ENCODE measurements around the gene CCDC88A. TPM values are rescaled to one million over a fixed set of nuclear protein-coding genes. Genes with fewer than 3 reads are reported as not detected.
"Not testable (repeated sequence)": the region's sequence is repeated elsewhere in the genome, so short reads cannot be mapped to it uniquely, and the experiment has no call there.

Gene CCDC88A
- total RNA-seq, 3 donors from 2014 or later: 7.0 to 29.7 (median 14.4) TPM

- Histone ChIP-seq H3K4me3 (no peak overlapping the region), H3K9me3 (no peaks in the 10 kb centered on the region), H3K36me3 (ENCODE audit: low read depth) (no peaks in the 10 kb centered on the region), H3K4me1 (ENCODE audit: low read depth) (no peaks in the 10 kb centered on the region)
- intact Hi-C loops (cut with DNase I, micrococcal nuclease): no loop called here
- no peak for ATAC-seq
- DNase-seq: no peak
- no peak for TF ChIP-seq CTCF (IDR thresholded peaks at IDR 0.05)
Measured at GRCh38 chr2:55391615-55392242, 27.9 kb downstream of the CCDC88A start.

- H3K9me3 ChIP-seq: no peaks in the 10 kb centered on the region
- no peaks in the 10 kb centered on the region for H3K36me3 ChIP-seq (ENCODE audit: low read depth)
- DNase-seq (no peak), ATAC-seq (no peak)
- TF ChIP-seq CTCF (IDR thresholded peaks at IDR 0.05): no peak
- intact Hi-C loops (cut with DNase I, micrococcal nuclease): no loop called here
- H3K4me1 ChIP-seq (ENCODE audit: low read depth): no peaks in the 10 kb centered on the region
- no peak overlapping the region for H3K4me3 ChIP-seq
Measured at GRCh38 chr2:55391155-55391554, 28.5 kb downstream of the CCDC88A start.

- H3K36me3 ChIP-seq (ENCODE audit: low read depth); intact Hi-C loops (cut with DNase I, micrococcal nuclease); H3K4me3 ChIP-seq; ATAC-seq; DNase-seq; H3K9me3 ChIP-seq; H3K4me1 ChIP-seq (ENCODE audit: low read depth): not testable (repeated sequence)
Measured at GRCh38 chr2:55385516-55385915, 34.1 kb downstream of the CCDC88A start.

GRCh38 chr2:55384786-55385185, 34.9 kb downstream of the CCDC88A start:
- Histone ChIP-seq H3K4me1 (ENCODE audit: low read depth) (no peaks in the 10 kb centered on the region), H3K9me3 (no peaks in the 10 kb centered on the region), H3K4me3 (no peak overlapping the region), H3K36me3 (ENCODE audit: low read depth) (no peaks in the 10 kb centered on the region)
- DNase-seq (no peak), ATAC-seq (no peak)
- TF ChIP-seq CTCF (IDR thresholded peaks at IDR 0.05): no peak
- intact Hi-C loops (cut with DNase I, micrococcal nuclease): no loop called here

- Histone ChIP-seq H3K4me3 (no peak overlapping the region), H3K4me1 (ENCODE audit: low read depth) (no peaks in the 10 kb centered on the region), H3K36me3 (ENCODE audit: low read depth) (no peaks in the 10 kb centered on the region), H3K9me3 (no peaks in the 10 kb centered on the region)
- ATAC-seq (no peak), DNase-seq (no peak)
- TF ChIP-seq CTCF (IDR thresholded peaks at IDR 0.05): no peak
- intact Hi-C loops (cut with DNase I, micrococcal nuclease): no loop called here
Measured at GRCh38 chr2:55371376-55371775, 48.3 kb downstream of the CCDC88A start.

GRCh38 chr2:55370208-55370607, 49.4 kb downstream of the CCDC88A start:
- no peak overlapping the region for H3K4me3 ChIP-seq
- no peak for ATAC-seq
- intact Hi-C loops (cut with DNase I, micrococcal nuclease): no loop called here
- no peaks in the 10 kb centered on the region for H3K36me3 ChIP-seq (ENCODE audit: low read depth)
- H3K4me1 ChIP-seq (ENCODE audit: low read depth): no peaks in the 10 kb centered on the region
- no peaks in the 10 kb centered on the region for H3K9me3 ChIP-seq
- TF ChIP-seq CTCF (IDR thresholded peaks at IDR 0.05): no peak
- DNase-seq: no peak

Measured in mucosa of descending colon (tissue), 3 donors.